HepG2 (cell line): ENCODE measurements around the gene TXNRD3. TPM values are rescaled to one million over a fixed set of nuclear protein-coding genes. Genes with fewer than 3 reads are reported as not detected.

Experiments used
- CC2D1A ChIP-seq: sonication (generic); formaldehyde crosslinking; IDR thresholded peaks from 2 replicates; pipeline ENCODE4 v1.8.1; 2023; ENCODE audit warnings: mild to moderate bottlenecking, missing genetic modification reagents
- CREB3 ChIP-seq: sonication (generic); formaldehyde crosslinking; IDR thresholded peaks from 2 replicates; pipeline ENCODE4 v1.5.0; 2020; ENCODE audit warnings: missing genetic modification reagents
- FOXO1 ChIP-seq: sonication (generic); formaldehyde crosslinking; IDR thresholded peaks from 2 replicates; pipeline ENCODE4 v1.4.0; 2020; ENCODE audit warnings: missing genetic modification reagents
- FOXO4 ChIP-seq: sonication (generic); formaldehyde crosslinking; conservative IDR thresholded peaks from 2 replicates; pipeline ENCODE4 v1.8.1; 2023; ENCODE audit warnings: missing genetic modification reagents
- HOXA3 ChIP-seq: sonication (generic); formaldehyde crosslinking; IDR thresholded peaks from 2 replicates; pipeline ENCODE4 v1.5.0; 2020; ENCODE audit warnings: missing genetic modification reagents
- KLF13 ChIP-seq: sonication (generic); formaldehyde crosslinking; IDR thresholded peaks from 2 replicates; pipeline ENCODE4 v1.4.0; 2020; ENCODE audit warnings: mild to moderate bottlenecking, missing genetic modification reagents
- NCOA5 ChIP-seq: sonication (generic); formaldehyde crosslinking; IDR thresholded peaks from 2 replicates; pipeline ENCODE4 v1.4.0; 2020; ENCODE audit warnings: missing genetic modification reagents
- NR2C2 ChIP-seq: sonication (generic); formaldehyde crosslinking; IDR thresholded peaks from 2 replicates; pipeline ENCODE4 v1.4.0; 2020; ENCODE audit warnings: missing genetic modification reagents, mild to moderate bottlenecking, moderate library complexity, borderline replicate concordance
- PBX2 ChIP-seq: IDR thresholded peaks from 2 replicates; pipeline ENCODE4 v1.6.1; 2016; ENCODE audit warnings: control low read depth
- PHF5A ChIP-seq: IDR thresholded peaks from one replicate; pipeline ENCODE4 v1.6.1; 2018; ENCODE audit warnings: low read depth, missing genetic modification reagents; ENCODE audit not compliant: unreplicated experiment
- RAD21 ChIP-seq: fragments of 450-650 bp; formaldehyde crosslinking; IDR thresholded peaks from 2 replicates; pipeline ENCODE4 v1.5.0; 2020; ENCODE audit warnings: mild to moderate bottlenecking
- SKIL ChIP-seq: sonication (generic); formaldehyde crosslinking; IDR thresholded peaks from 2 replicates; pipeline ENCODE4 v1.8.0; 2022; ENCODE audit warnings: missing genetic modification reagents, mild to moderate bottlenecking, moderate library complexity, borderline replicate concordance
- SP4 ChIP-seq: sonication (generic); formaldehyde crosslinking; IDR thresholded peaks from 2 replicates; pipeline ENCODE4 v1.8.1; 2023; ENCODE audit warnings: mild to moderate bottlenecking, missing genetic modification reagents
- SP5 ChIP-seq: IDR thresholded peaks from 2 replicates; pipeline ENCODE4 v1.6.1; 2016; ENCODE audit warnings: low read depth, borderline replicate concordance
- SRSF1 ChIP-seq: fragments of 200-400 bp; formaldehyde crosslinking; optimal IDR thresholded peaks from 2 replicates; pipeline ENCODE3; 2017; ENCODE audit warnings: mild to moderate bottlenecking, low read depth, low read length, moderate library complexity
- TARDBP ChIP-seq: sonication (generic); formaldehyde crosslinking; IDR thresholded peaks from 2 replicates; pipeline ENCODE4 v1.8.0; 2022; ENCODE audit warnings: mild to moderate bottlenecking, missing genetic modification reagents
- ZEB1 ChIP-seq: IDR thresholded peaks from 2 replicates; pipeline ENCODE4 v1.6.1; 2012; ENCODE audit warnings: mild to moderate bottlenecking, low read depth, inconsistent platforms; ENCODE audit not compliant: insufficient replicate concordance
- ZNF225 ChIP-seq: sonication (generic); formaldehyde crosslinking; IDR thresholded peaks from 2 replicates; pipeline ENCODE4 v1.4.0; 2020; ENCODE audit warnings: mild to moderate bottlenecking, missing genetic modification reagents
- ZNF296 ChIP-seq: sonication (generic); formaldehyde crosslinking; conservative IDR thresholded peaks from 2 replicates; pipeline ENCODE4 v1.5.0; 2020; ENCODE audit warnings: mild to moderate bottlenecking, missing genetic modification reagents
- ZNF562 ChIP-seq: sonication (generic); formaldehyde crosslinking; IDR thresholded peaks from 2 replicates; pipeline ENCODE4 v1.8.0; 2022; ENCODE audit warnings: missing genetic modification reagents, borderline replicate concordance
- ZNF761 ChIP-seq: sonication (generic); formaldehyde crosslinking; conservative IDR thresholded peaks from 2 replicates; pipeline ENCODE4 v1.4.0; 2020; ENCODE audit warnings: mild to moderate bottlenecking, missing genetic modification reagents
- ZNF784 ChIP-seq: sonication (generic); formaldehyde crosslinking; IDR thresholded peaks from 2 replicates; pipeline ENCODE4 v1.5.1; 2020; ENCODE audit warnings: missing genetic modification reagents, mild to moderate bottlenecking, borderline replicate concordance
- ZNF841 ChIP-seq: sonication (generic); formaldehyde crosslinking; IDR thresholded peaks from 2 replicates; pipeline ENCODE4 v1.8.1; 2023; ENCODE audit warnings: missing genetic modification reagents, borderline replicate concordance
- ZSCAN9 ChIP-seq: IDR thresholded peaks from 2 replicates; pipeline ENCODE4 v1.6.1; 2016; ENCODE audit warnings: borderline replicate concordance
- polyA plus RNA-seq, 8 experiments: library from polyadenylated mRNA; depleted of rRNA in 3 of 8; stranded (reverse) in 7 of 8; unstranded in 1 of 8; fragments of >200 nt; fragmentation: Illumina TruSeq in 4 of 8; extraction: Trizol in 4 of 8; gene quantifications; 2 replicates each; pipeline versions ENCODE4 v1.2.1 to v1.2.3, GENCODE V29; 2011 to 2016; ENCODE audit warnings: low read depth in 4 of 8, missing spikeins in 1 of 8, mixed read lengths in 1 of 8; ENCODE audit not compliant: insufficient read depth in 1 of 8
- total RNA-seq, 5 experiments: library from RNA; depleted of rRNA; stranded (reverse); fragments of >200 nt; fragmentation: Illumina TruSeq; extraction: Trizol; gene quantifications; 2 replicates each; pipeline ENCODE4 v1.2.3, GENCODE V29; 2016; ENCODE audit warnings: low read depth in 1 of 5

The TXNRD3 gene
- total and polyA plus RNA-seq, 2 of the 13 experiments (the other 11 are each of a cell fraction or from before 2014, with no cell fraction given), result 4.8 to 20.7 TPM

- TF ChIP-seq NR2C2 (CRISPR knock-in tag), result peak; percentile 66
- peak; percentile 64 for TF ChIP-seq HOXA3 (CRISPR knock-in tag)
- TF ChIP-seq SRSF1, result peak; percentile 39
- TF ChIP-seq ZNF225, result 0 out of 2 replicates have a peak, but pooled peaks have one; percentile 60
- no peak for TF ChIP-seq ZSCAN9
- TF ChIP-seq PHF5A (CRISPR knock-in tag), result no peak
- no peak; the same call in none of the 2 replicates for TF ChIP-seq ZNF784 (CRISPR knock-in tag)
- TF ChIP-seq ZNF296 (CRISPR knock-in tag), result 0 out of 2 replicates have a peak, but pooled peaks have one; percentile 54
- no peak for TF ChIP-seq FOXO1
- TF ChIP-seq SP4 (CRISPR knock-in tag), result no peak
- TF ChIP-seq NCOA5 (CRISPR knock-in tag), result no peak
- TF ChIP-seq KLF13, result no peak
- TF ChIP-seq ZNF562, result 0 out of 2 replicates have a peak, but pooled peaks have one; percentile 64
- peak; percentile 94; the same call in 1 of the 2 replicates for TF ChIP-seq FOXO4 (CRISPR knock-in tag)
- TF ChIP-seq ZNF761, result 0 out of 2 replicates have a peak, but pooled peaks have one; percentile 68
- peak; percentile 32; the same call in 1 of the 2 replicates for TF ChIP-seq TARDBP
- peak; percentile 62 for TF ChIP-seq SP5 (CRISPR knock-in tag)
- no peak for TF ChIP-seq PBX2 (CRISPR knock-in tag)
- TF ChIP-seq ZEB1, result no peak
- TF ChIP-seq RAD21 (CRISPR knock-in tag), result peak; percentile 67
- no peak for TF ChIP-seq SKIL (CRISPR knock-in tag)
- TF ChIP-seq CREB3, result peak; percentile 82; the same call in 1 of the 2 replicates
- TF ChIP-seq CC2D1A (CRISPR knock-in tag), result no peak
- TF ChIP-seq ZNF841 (CRISPR knock-in tag), result peak; percentile 75; the same call in 1 of the 2 replicates
Observed at GRCh38 chr3:126654571-126655383, at the start of gene TXNRD3 (continued).
